C4-2B (cell line): ENCODE results near the gene CIC.

ENCODE experiments used
- CTCF ChIP-seq: fragments of 450-650 bp; conservative IDR thresholded peaks from 2 replicates; pipeline ENCODE4 v1.5.1; 2017; ENCODE audit warnings: mild to moderate bottlenecking
- ZFX ChIP-seq: fragments of 450-650 bp; IDR thresholded peaks from 2 replicates; pipeline ENCODE4 v1.6.1; 2017

GRCh38 chr19:42230571-42230970 lies 38.5 kb upstream of the CIC start:
- TF ChIP-seq ZFX (no peak), CTCF (no peak)
